NB4 (cell line): ENCODE measurements around the gene TAF6L.

Source experiments
- DNase-seq: peaks from one replicate; pipeline ENCODE4 v3.0.0; 2010; ENCODE audit warnings: low read depth
- H3K4me3 ChIP-seq: one replicate; pipeline ENCODE4 v1.5.1; 2011; ENCODE audit warnings: mild to moderate bottlenecking, low read depth, low read length, moderate library complexity
- CTCF ChIP-seq: IDR thresholded peaks from one replicate; pipeline ENCODE4 v1.5.1; 2012; ENCODE audit warnings: low read depth, low read length
- MAX ChIP-seq: IDR thresholded peaks from 2 replicates; pipeline ENCODE4 v1.6.1; 2011; ENCODE audit warnings: low read depth, low read length
- MYC ChIP-seq: IDR thresholded peaks from 2 replicates; pipeline ENCODE4 v1.6.1; 2011; ENCODE audit warnings: low read depth, low read length
- POLR2A ChIP-seq: IDR thresholded peaks from 2 replicates; pipeline ENCODE4 v1.6.1; 2011; ENCODE audit warnings: mild to moderate bottlenecking; ENCODE audit not compliant: insufficient read length; ENCODE audit errors: extremely low read depth

Gene TAF6L

GRCh38 chr11:62771144-62772021 is at the start of gene TAF6L:
Gene TAF6L, plus strand, starts transcription at chr11:62771396. Its CDS starts 4,388 bp downstream, at chr11:62775784.
- TF ChIP-seq POLR2A (peak; percentile 71), CTCF (no peak), MYC (0 out of 2 replicates have a peak, but pooled peaks have one; percentile 12), MAX (peak; percentile 90)
- DNase-seq, result peak; percentile 98
- peak within 1 kb of the TSS; percentile 87 for H3K4me3 ChIP-seq

GRCh38 chr11:62721994-62722393 is 49.2 kb upstream of the TAF6L start:
- peak; percentile 56 for DNase-seq
- TF ChIP-seq CTCF (peak; percentile 8), POLR2A (no peak), MYC (no peak), MAX (no peak)
- no peak overlapping the region for H3K4me3 ChIP-seq

- no peak for TF ChIP-seq POLR2A
- no peak for TF ChIP-seq MAX
- TF ChIP-seq CTCF, result no peak
- TF ChIP-seq MYC, result no peak
- no peak for DNase-seq
- peak overlapping the region; percentile 66 for H3K4me3 ChIP-seq
Measured at GRCh38 chr11:62724171-62724570, 47.0 kb upstream of the TAF6L start.

GRCh38 chr11:62725646-62726045 is 45.5 kb upstream of the TAF6L start:
- TF ChIP-seq MAX (no peak), POLR2A (no peak), MYC (no peak), CTCF (no peak)
- H3K4me3 ChIP-seq, result peak overlapping the region; percentile 66
- peak; percentile 27 for DNase-seq

GRCh38 chr11:62726156-62726914 is 44.9 kb upstream of the TAF6L start:
- no peak for DNase-seq
- peak overlapping the region; percentile 66 for H3K4me3 ChIP-seq
- TF ChIP-seq CTCF (no peak), MYC (no peak), POLR2A (no peak), MAX (no peak)
